PFSK-1 (cell line): ENCODE data around the gene ONECUT3.

Source experiments
- POLR2AphosphoS5 ChIP-seq: IDR thresholded peaks from 2 replicates; pipeline ENCODE4 v1.6.1; 2012; ENCODE audit warnings: low read depth, mild to moderate bottlenecking, control low read depth, low read length, moderate library complexity
- SIN3A ChIP-seq: IDR thresholded peaks from 2 replicates; pipeline ENCODE4 v1.6.1; 2012; ENCODE audit warnings: mild to moderate bottlenecking, low read length, moderate library complexity, borderline replicate concordance; ENCODE audit not compliant: insufficient read depth
- TAF1 ChIP-seq: IDR thresholded peaks from 2 replicates; pipeline ENCODE4 v1.6.1; 2012; ENCODE audit warnings: low read length, control low read depth, borderline replicate concordance; ENCODE audit not compliant: insufficient read depth

GRCh38 chr19:1752757-1753728, at the start of gene ONECUT3:
- TF ChIP-seq POLR2AphosphoS5 (no peak), SIN3A (no peak), TAF1 (no peak)
